GM12892 (cell line): ENCODE measurements around the gene ASB18.

Experiments
- DNase-seq: peaks from one replicate; pipeline ENCODE4 v3.0.0; 2011; ENCODE audit not compliant: insufficient read length
- FAIRE-seq: peaks from 2 replicates; lab custom pipeline; 2011; peaks lifted over from hg19 to GRCh38; lab: Jason Lieb, UNC
- POLR2A ChIP-seq: IDR thresholded peaks from 2 replicates; pipeline ENCODE4 v1.6.1; 2011; ENCODE audit warnings: low read depth, low read length, control low read depth
- POLR2AphosphoS5 ChIP-seq: IDR thresholded peaks from 2 replicates; pipeline ENCODE4 v1.6.1; 2011; ENCODE audit warnings: low read depth, low read length, control low read depth
- TAF1 ChIP-seq: IDR thresholded peaks from 2 replicates; pipeline ENCODE4 v1.6.1; 2011; ENCODE audit warnings: low read depth, mild to moderate bottlenecking, control low read depth, low read length, borderline replicate concordance

Gene ASB18

DNA sequence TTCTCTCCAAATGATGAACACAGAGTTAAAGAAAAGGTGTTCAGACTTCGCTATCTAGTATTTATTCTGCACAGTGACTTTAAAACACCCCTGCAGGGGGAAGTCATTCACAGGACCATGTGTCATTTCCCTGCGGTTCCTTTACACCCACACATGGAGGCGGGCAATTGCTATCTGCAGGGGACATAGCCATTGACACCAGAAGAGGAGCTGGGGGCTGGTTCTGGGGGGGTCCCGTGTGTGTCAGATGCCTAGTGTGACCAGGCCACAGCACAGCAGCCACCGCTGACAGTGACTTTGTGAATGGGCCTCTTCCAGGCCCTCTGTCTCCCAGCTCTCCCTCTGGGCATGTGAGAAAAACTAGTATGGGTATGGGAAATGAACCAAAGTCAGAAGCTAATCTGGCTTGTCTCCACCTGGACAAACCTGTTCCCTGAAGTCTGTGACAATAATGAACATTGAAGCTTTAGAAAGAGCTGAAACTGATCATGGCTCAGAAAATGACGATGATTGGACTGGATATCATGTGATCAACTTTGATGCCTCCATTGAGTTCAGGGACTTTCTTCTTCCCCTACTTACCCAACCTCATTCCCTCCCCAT is 88.6 kb downstream of the ASB18 start:
- TF ChIP-seq POLR2A (no peak), TAF1 (no peak), POLR2AphosphoS5 (no peak)
- DNase-seq = no peak
- no peak for FAIRE-seq

DNA sequence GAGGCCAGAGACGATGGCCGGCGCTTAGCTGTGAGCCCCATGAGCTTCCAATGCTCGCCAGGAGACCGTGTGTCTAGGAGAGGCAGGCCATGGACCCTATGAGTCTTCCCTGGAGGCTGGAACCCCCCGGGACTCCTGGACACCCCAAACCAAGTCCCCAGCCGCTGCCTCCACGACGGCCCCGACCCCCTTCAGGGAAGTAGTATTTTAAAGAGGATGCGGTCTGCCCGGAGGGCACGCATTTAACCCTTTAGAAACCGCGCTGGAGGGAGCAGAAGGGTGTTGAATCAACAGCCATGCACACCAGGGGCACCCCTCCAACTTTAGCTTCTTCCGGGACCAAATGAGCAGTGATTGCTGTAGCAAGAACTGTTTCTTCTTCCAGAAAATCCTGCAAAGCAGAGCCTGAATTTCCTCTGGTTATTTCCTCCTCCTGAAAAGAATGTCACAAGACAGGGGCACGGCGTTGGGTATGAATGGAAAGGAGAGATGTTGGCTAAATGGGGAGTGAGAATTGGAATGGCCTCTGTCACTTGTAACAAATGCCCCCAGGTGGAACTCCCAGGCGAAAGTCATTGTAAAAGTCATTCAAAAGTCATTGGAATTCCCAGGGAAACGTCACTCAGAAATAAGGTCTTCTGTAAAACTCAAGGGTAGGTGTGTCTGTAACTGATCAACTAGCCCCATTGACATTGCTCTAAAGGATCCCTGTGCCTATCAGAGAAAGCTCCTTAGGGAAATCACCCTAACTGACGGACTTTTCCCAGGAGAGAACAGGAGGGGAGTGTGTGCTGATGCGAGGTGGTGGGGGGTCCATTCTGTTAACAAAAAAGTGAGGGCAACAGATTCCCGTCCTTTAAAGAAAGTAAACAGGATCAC is 90.2 kb downstream of the ASB18 start:
- DNase-seq (no peak), FAIRE-seq (no peak)
- TF ChIP-seq POLR2A (no peak), TAF1 (no peak), POLR2AphosphoS5 (no peak)

DNA sequence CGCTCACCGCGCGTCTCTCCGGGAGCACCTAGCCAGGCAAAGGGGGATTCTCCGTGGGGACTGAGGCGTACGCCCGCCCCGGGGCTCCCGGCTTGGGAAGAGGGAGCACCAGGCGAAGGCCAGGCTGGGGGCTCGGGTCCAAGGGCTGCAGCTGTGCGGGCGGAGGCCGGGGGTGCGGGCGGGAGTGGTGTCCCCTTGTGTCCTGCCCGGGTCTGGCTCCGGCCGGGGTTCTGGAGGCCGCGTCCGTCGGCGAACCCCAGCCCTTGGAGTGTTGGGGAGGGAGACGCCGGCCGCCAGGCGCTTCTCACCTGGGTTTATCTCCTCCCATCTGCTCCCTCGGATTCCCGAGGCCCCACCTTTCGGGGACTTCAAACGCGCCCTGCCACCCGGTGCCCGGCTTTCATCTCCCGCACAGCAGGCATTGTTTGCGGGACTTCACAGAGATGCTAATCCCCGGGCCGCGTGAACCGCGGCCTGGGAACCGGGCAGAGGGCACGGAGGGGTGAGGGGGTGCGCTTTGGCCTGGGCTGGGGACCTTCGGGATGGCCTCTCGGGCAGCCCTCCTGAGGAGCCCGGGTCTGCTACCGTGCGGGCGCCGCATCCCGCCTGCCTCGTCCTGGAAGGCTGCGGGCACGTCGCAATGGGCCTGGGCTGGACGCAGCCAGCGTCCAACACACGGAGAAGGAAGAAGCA is 91.0 kb downstream of the ASB18 start:
- DNase-seq = no peak
- no peak for FAIRE-seq
- TF ChIP-seq POLR2A (no peak), POLR2AphosphoS5 (no peak)

DNA sequence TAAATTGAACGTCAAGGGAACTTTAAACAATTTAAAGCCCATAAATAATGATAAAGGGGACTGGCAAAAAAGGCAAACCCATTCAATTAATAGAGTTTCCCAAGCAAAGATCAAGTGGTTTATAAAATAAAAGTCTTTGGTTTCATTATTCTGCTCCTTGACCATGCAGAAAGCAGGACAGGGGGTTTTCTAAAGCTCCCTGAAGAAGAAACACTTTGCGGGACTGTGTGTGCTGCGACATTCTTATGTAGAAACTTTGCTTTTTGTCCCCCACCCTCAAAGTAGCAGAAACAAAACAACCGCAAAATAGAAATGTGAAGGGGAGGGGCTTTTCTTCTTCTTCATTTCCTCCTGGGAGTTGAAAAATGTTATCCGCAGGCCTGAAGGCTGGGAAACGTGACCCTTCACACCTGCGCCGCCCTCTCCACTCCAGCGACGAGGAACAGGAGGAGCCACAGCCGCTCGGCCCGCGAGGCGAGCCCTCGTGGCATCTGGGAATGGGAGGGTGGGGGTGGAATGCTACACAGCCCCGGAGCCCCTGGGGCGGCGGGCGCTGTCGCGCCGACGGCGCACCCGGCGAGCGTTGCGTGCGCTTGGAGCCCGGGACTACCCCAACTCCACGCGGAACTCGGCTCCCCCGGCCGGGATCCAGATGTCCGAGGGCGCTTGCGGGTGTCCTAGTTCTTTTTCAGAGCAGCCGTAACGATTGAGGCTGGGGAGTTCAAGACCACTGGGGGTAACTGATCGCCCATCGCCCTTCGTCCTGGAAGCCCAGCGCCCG is 91.8 kb downstream of the ASB18 start:
- no peak for TF ChIP-seq TAF1
- TF ChIP-seq POLR2AphosphoS5 = no peak
- TF ChIP-seq POLR2A = no peak
- FAIRE-seq = no peak
- DNase-seq = no peak

DNA sequence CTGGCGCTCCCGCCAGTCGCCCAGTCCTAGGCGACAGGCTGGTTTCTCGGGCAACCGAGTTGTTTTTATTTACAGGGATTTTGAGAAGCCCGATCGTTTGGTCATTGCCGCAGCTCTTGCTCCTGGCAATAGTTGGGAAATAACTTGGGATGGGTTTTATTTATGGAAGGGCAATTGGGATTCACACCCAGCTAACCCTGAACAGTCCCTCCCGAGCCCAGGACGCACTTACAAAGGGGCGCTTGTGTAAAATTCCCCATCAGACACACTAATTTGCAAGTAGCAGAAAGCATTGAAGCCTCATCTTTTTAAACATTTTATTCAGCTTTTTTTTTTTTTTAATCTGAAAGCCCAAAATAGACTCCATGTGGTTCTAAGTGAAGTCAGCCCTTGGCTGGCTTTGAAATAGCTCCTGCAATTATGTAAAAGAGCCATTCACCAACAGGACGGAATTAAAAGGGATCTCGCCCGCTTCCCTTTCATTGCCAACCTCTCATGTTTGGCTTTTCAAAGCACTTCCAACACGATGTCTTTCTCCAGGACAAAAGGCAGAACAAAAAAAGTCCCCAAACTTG is 92.4 kb downstream of the ASB18 start:
- FAIRE-seq = no peak
- DNase-seq = no peak
- TF ChIP-seq POLR2AphosphoS5 (no peak), POLR2A (no peak), TAF1 (no peak)

DNA sequence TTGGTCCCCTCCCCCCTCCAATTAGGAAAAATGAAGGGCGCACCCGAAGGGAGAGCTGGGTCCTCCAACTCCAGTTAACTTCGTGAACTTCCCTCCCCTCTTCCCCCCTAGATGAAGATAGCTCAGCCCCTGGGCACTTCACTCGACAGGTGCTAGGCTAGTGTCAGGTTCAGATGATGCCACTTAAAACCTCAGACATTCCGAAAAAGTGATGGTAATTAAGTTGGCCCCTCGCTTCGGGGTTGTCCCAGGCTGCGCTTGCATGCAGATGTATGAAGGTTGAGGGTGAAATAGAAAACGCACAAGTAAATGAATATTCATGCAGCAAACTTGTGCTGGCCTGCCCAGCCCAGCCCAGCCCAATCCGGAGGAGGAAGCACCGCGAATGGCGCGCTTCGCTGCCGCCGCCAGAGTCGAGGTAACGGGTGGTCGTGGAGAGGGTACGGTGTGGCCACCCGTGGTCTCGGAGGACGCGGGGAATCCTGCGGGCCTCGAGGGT is 93.0 kb downstream of the ASB18 start:
- DNase-seq = no peak
- TF ChIP-seq POLR2A (no peak), TAF1 (no peak), POLR2AphosphoS5 (no peak)

DNA sequence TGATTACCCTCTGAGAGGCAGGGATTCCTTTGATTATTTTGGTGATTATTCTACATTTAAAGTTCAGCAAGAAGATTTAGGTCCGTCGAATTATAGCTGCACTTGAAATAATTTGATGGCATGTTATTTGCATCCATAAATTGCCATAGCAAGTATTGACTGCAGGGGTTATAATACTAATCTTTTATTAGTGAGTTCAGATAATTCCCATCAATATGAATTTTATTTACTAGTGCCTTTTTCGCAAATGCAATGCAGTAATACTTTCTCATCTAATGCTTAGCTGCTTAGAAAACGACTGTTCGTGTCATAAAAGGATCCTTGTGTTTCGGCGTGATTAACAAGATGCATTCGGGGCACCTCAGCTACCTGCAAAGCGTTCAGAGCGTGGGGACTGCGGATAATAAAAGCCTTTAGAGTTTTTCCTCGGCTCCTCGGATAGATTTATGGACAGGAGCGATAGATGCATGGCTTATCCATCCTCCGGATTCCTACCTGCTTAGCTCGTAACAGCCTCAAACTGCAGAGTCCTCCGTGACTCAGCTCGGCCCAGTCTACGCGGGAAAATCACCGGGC is 93.5 kb downstream of the ASB18 start:
- DNase-seq (no peak), FAIRE-seq (no peak)
- no peak for TF ChIP-seq TAF1
- TF ChIP-seq POLR2AphosphoS5 = no peak
- no peak for TF ChIP-seq POLR2A

More for the DNA sequence above, 93.0 kb downstream of the ASB18 start:
- FAIRE-seq = no peak

DNA sequence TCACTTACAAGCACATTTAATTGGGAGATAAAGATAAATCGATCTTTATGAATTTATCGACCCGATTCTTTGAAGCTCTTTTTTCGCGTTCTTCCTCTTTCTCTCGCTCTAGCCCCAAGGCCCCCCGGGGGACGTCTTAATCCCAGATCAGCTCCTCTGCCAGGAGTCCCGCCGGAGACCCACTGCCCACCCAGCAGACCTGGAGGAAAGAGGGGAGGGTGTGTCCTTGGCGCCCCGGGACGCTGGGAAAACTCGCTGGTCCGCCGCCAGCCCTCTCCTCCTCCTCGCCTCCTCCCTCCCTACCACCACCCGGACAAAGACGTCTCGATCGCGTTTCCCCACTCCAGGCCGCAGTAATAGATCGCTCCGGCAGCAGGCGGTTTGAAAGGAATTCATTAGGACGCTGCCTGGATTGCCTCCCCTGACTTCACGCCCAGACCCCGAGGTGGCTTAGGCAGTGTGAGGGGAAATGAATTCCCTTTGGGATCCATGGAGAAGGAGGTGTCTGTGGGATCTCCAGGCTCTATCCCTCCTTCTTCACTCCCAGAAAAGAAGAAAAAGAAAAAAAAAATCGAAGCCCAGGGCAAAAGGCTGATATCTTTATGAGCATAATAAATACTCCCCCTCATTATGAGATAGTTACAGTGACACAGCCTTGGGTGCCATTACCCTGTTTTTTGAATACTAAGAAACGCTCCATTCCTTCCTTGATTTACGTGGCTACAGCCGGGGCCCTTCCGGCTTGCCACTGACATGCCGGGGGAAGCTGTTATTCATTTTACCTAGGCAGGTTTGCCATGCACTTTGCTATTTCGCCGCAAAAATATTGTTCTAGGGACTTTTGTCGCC is 94.2 kb downstream of the ASB18 start:
- TF ChIP-seq POLR2A (no peak), TAF1 (no peak), POLR2AphosphoS5 (no peak)
- no peak for DNase-seq
- FAIRE-seq = no peak

DNA sequence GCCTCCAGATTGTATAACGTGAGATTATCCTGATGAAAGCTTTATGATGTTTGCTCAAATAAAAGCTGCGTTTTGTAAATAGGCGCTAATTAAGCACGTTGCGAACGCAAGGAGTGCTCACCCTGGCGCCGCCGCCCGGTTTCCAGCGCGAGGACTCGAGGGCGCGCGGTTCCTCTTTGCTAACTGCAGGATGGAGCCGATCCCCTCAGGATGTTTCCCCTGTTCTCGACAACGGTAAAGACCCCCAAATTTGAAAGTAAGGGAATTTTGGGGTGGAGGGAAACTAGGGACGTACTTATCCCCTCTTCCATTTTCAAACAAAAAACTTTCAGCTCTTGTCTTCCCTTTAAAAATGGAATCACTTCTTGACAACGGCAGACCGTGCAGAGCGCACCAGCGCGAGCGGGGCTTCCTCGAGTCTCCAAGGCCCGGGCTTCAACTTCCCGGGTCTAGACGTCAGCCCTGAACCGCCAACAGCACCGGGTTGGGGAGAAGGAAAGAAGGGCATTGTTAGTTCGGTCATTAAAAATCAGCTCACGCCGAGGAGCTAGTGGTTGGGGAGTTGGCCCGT is 95.0 kb downstream of the ASB18 start:
- FAIRE-seq (no peak), DNase-seq (no peak)
- TF ChIP-seq POLR2A (no peak), POLR2AphosphoS5 (no peak), TAF1 (no peak)
